ENCODE measurements around the gene IL1R1.

- TF ChIP-seq, protein P1, sequence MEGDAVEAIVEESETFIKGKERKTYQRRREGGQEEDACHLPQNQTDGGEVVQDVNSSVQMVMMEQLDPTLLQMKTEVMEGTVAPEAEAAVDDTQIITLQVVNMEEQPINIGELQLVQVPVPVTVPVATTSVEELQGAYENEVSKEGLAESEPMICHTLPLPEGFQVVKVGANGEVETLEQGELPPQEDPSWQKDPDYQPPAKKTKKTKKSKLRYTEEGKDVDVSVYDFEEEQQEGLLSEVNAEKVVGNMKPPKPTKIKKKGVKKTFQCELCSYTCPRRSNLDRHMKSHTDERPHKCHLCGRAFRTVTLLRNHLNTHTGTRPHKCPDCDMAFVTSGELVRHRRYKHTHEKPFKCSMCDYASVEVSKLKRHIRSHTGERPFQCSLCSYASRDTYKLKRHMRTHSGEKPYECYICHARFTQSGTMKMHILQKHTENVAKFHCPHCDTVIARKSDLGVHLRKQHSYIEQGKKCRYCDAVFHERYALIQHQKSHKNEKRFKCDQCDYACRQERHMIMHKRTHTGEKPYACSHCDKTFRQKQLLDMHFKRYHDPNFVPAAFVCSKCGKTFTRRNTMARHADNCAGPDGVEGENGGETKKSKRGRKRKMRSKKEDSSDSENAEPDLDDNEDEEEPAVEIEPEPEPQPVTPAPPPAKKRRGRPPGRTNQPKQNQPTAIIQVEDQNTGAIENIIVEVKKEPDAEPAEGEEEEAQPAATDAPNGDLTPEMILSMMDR (IDR thresholded peaks at IDR 0.05) = no peak
- TF ChIP-seq POLR2A (IDR thresholded peaks at IDR 0.05) (no peak), POLR2AphosphoS5 (IDR thresholded peaks at IDR 0.05) (no peak)
Observed at GRCh38 chr2:102120261-102120660, 22.3 kb upstream of the IL1R1 start.

Measured in prostate gland (tissue), 2 donors.